ENCODE measurements around the gene CACNG1.

DNA sequence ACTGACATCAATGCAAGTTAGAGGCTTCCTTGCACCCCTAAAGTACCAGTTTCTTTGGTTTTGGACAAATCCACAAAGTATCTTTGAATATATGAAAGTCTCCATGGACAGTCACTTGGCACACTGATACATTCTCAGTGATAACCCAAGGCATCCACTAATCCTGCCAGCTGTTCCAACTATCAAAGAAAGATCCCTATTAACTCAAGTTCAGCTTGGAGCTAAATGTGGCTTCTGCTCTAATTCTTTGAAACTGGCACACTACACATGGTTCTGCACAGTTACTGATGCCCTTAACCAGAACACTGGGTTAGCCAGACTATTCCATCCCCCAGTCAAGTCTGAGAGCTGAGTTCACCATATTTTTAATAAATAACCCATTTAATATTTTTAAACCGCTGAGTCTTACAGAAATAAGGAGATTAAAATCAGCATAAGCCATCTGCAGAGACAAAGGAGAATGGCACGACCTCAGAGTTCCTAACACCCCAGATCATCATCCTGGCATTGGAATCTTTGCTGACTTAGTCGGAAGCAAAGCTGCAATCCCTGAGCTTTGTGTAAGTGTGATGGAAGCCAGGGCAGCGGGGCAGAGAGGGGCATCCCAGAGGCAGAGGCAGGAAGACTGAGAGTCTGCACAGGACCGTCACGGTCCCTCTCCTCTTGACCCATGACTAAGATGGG is 6.3 kb downstream of the CACNG1 start:
- TF ChIP-seq, protein P1, sequence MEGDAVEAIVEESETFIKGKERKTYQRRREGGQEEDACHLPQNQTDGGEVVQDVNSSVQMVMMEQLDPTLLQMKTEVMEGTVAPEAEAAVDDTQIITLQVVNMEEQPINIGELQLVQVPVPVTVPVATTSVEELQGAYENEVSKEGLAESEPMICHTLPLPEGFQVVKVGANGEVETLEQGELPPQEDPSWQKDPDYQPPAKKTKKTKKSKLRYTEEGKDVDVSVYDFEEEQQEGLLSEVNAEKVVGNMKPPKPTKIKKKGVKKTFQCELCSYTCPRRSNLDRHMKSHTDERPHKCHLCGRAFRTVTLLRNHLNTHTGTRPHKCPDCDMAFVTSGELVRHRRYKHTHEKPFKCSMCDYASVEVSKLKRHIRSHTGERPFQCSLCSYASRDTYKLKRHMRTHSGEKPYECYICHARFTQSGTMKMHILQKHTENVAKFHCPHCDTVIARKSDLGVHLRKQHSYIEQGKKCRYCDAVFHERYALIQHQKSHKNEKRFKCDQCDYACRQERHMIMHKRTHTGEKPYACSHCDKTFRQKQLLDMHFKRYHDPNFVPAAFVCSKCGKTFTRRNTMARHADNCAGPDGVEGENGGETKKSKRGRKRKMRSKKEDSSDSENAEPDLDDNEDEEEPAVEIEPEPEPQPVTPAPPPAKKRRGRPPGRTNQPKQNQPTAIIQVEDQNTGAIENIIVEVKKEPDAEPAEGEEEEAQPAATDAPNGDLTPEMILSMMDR (IDR thresholded peaks at IDR 0.05; ENCODE audit: insufficient read depth, low read length): no peak
- TF ChIP-seq, protein P2, sequence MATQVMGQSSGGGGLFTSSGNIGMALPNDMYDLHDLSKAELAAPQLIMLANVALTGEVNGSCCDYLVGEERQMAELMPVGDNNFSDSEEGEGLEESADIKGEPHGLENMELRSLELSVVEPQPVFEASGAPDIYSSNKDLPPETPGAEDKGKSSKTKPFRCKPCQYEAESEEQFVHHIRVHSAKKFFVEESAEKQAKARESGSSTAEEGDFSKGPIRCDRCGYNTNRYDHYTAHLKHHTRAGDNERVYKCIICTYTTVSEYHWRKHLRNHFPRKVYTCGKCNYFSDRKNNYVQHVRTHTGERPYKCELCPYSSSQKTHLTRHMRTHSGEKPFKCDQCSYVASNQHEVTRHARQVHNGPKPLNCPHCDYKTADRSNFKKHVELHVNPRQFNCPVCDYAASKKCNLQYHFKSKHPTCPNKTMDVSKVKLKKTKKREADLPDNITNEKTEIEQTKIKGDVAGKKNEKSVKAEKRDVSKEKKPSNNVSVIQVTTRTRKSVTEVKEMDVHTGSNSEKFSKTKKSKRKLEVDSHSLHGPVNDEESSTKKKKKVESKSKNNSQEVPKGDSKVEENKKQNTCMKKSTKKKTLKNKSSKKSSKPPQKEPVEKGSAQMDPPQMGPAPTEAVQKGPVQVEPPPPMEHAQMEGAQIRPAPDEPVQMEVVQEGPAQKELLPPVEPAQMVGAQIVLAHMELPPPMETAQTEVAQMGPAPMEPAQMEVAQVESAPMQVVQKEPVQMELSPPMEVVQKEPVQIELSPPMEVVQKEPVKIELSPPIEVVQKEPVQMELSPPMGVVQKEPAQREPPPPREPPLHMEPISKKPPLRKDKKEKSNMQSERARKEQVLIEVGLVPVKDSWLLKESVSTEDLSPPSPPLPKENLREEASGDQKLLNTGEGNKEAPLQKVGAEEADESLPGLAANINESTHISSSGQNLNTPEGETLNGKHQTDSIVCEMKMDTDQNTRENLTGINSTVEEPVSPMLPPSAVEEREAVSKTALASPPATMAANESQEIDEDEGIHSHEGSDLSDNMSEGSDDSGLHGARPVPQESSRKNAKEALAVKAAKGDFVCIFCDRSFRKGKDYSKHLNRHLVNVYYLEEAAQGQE (IDR thresholded peaks at IDR 0.05; ENCODE audit: insufficient replicate concordance, low read depth): no peak
